ENCODE data around the gene STAT3. TPM values are rescaled to one million over a fixed set of nuclear protein-coding genes. Genes with fewer than 3 reads are reported as not detected.

Gene STAT3
- total and polyA plus RNA-seq, 2 experiments from 2014 or later, result 84.1 to 112 TPM

DNA sequence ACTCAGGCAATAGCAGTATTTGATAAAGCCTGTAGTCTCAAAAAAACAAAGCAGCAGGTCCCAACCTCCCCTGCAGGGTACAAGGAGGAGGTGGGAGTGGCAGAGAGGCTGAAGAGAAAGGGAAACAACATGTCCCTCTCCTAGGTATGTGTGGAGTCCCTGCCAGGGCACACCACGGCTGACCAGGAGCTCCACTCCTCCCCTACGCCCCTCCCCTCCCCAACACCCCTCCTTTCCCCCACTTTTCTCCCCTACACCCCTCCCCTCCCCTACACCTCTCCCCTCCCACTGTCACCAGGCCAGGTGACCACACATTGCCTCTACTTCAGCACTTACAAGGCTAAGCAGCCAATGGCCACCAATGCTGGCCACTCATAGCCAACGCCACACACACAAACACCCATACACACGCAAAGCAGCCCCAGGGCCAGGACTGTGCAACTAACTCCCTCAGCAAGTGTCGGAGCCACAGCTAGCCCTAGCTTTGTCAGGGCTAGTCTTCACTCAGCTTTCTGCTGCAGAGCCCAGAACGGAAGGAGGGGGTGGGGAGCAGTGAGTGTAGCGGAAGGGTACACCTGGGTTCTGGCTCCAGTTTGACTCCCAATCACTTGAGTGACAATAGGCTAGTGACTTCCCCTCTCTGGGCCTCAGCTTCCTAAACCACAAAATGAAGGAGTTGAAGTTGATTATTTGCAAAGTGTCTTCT, 26.6 kb upstream of the STAT3 start:
- in situ Hi-C loops (cut with MboI), result no loop called here
- H3K4me2 ChIP-seq (ENCODE audit: unreplicated experiment), result peak overlapping the region; percentile 58
- no peak overlapping the region for H3K9ac ChIP-seq
- no peaks in the 10 kb centered on the region for H3K27me3 ChIP-seq (replicated peaks; ENCODE audit: insufficient read depth)
- H3K9me3 ChIP-seq (ENCODE audit: low read depth), result no peaks in the 10 kb centered on the region
- H3K79me2 ChIP-seq (ENCODE audit: insufficient read depth), result peaks cover 100% of the 10 kb centered on the region
- H3K27ac ChIP-seq, result peak overlapping the region; percentile 44
- no peaks in the 10 kb centered on the region for H3K9me2 ChIP-seq (ENCODE audit: insufficient read depth)
- TF ChIP-seq EZH2phosphoT487 (IDR thresholded peaks at IDR 0.05; ENCODE audit: insufficient read depth, low read depth) (no peak), EZH2 (IDR thresholded peaks at IDR 0.05; ENCODE audit: insufficient read depth, poor library complexity, severe bottlenecking) (no peak)
- H4K20me1 ChIP-seq (ENCODE audit: insufficient read depth), result peaks cover 66% of the 10 kb centered on the region; the same call in 1 of the 2 replicates
- 76 to 99% methylated on average over 5 to 7 of the region's 7 CpGs for WGBS, 2 experiments (ENCODE audit: low coverage in 1 of 2, low lambda C conversion rate in 2 of 2, missing lambda C conversion rate in 2 of 2)
- no peak overlapping the region for H2AFZ ChIP-seq
- H3K4me3 ChIP-seq, result peak overlapping the region; percentile 33
- H3K4me1 ChIP-seq (ENCODE audit: insufficient read depth), result peaks cover 75% of the 10 kb centered on the region
- H3F3A ChIP-seq (ENCODE audit: insufficient read depth), result peaks cover 71% of the 10 kb centered on the region
- peaks cover 23% of the 10 kb centered on the region for H3K36me3 ChIP-seq (ENCODE audit: low read depth)
- no peak for DNase-seq

- Histone ChIP-seq H2AFZ (no peak overlapping the region), H3K27ac (peak overlapping the region; percentile 44), H3K4me2 (ENCODE audit: unreplicated experiment) (no peak overlapping the region), H3K4me3 (no peak overlapping the region), H3K4me1 (ENCODE audit: insufficient read depth) (peaks cover 75% of the 10 kb centered on the region), H4K20me1 (ENCODE audit: insufficient read depth) (peaks cover 68% of the 10 kb centered on the region; the same call in 1 of the 2 replicates), H3K9me2 (ENCODE audit: insufficient read depth) (no peaks in the 10 kb centered on the region), H3K9ac (peak overlapping the region; percentile 36; the same call in 1 of the 2 replicates), H3K36me3 (ENCODE audit: low read depth) (peaks cover 18% of the 10 kb centered on the region), H3F3A (ENCODE audit: insufficient read depth) (peaks cover 73% of the 10 kb centered on the region), H3K9me3 (ENCODE audit: low read depth) (no peaks in the 10 kb centered on the region), H3K27me3 (replicated peaks; ENCODE audit: insufficient read depth) (no peaks in the 10 kb centered on the region), H3K79me2 (ENCODE audit: insufficient read depth) (peaks cover 99% of the 10 kb centered on the region)
- TF ChIP-seq EZH2 (IDR thresholded peaks at IDR 0.05; ENCODE audit: insufficient read depth, poor library complexity, severe bottlenecking) (no peak), EZH2phosphoT487 (IDR thresholded peaks at IDR 0.05; ENCODE audit: insufficient read depth, low read depth) (no peak)
- in situ Hi-C loops (cut with MboI), result no loop called here
- WGBS, 2 experiments (ENCODE audit: low coverage in 1 of 2, low lambda C conversion rate in 2 of 2, missing lambda C conversion rate in 2 of 2), result 68 to 69% methylated on average over 3 of the region's 3 CpGs
- peak; percentile 56 for DNase-seq
Observed at GRCh38 chr17:42413464-42414040, 25.3 kb upstream of the STAT3 start.

DNA sequence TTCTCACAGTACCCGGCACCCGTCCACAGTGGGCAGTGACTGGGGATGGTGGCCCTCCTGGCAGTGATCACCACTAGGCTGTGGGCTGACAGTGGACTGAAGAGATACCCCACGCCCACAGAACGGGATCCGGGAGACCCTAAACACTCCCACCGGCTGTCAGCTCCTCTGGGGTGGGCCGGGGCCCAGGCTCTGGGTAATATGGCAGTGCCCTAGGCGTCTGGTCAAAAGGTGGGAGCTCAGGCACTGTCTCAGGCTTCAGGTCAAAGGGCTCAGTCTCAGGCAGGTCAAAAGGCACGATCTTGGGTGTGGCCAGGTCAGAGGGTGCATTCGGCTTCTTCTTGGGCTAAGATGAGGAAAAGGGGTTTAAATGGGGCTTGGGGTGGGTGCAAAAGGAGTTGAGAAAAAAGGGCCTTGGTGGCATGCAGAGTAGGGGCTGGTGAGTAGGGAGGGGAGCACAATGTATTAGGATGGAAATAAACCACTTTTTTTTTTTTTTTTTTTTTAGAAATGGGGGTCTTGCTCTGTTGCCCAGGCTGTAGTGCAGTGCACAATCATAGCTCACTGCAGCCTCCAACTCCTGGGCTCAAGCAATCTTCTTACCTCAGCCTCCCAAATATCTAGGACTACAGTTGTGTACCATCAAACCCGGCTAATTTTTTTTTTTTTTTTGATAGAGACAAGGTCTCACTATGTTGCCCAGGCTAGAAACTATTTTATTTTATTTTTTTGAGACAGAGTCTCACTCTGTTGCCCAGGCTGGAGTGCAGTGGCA, 23.9 kb upstream of the STAT3 start:
- Histone ChIP-seq H3K27me3 (replicated peaks; ENCODE audit: insufficient read depth) (no peaks in the 10 kb centered on the region), H3K9me2 (ENCODE audit: insufficient read depth) (no peaks in the 10 kb centered on the region), H3K9me3 (ENCODE audit: low read depth) (no peaks in the 10 kb centered on the region), H2AFZ (no peak overlapping the region), H3F3A (ENCODE audit: insufficient read depth) (peaks cover 72% of the 10 kb centered on the region), H3K4me2 (ENCODE audit: unreplicated experiment) (peak overlapping the region; percentile 38), H3K9ac (peak overlapping the region; percentile 59; the same call in 1 of the 2 replicates), H4K20me1 (ENCODE audit: insufficient read depth) (peaks cover 66% of the 10 kb centered on the region; the same call in 1 of the 2 replicates), H3K27ac (peak overlapping the region; percentile 87), H3K36me3 (ENCODE audit: low read depth) (peaks cover 10% of the 10 kb centered on the region; the same call in 1 of the 2 replicates), H3K4me1 (ENCODE audit: insufficient read depth) (peaks cover 86% of the 10 kb centered on the region), H3K79me2 (ENCODE audit: insufficient read depth) (peaks cover 99% of the 10 kb centered on the region), H3K4me3 (0 out of 2 replicates have a peak overlapping the region, but pooled peaks have one; percentile 3)
- DNase-seq, result no peak
- in situ Hi-C loops (cut with MboI), result no loop called here
- 44 to 45% methylated on average over 11 of the region's 11 CpGs for WGBS, 2 experiments (ENCODE audit: low coverage in 1 of 2, low lambda C conversion rate in 2 of 2, missing lambda C conversion rate in 2 of 2)
- TF ChIP-seq EZH2 (IDR thresholded peaks at IDR 0.05; ENCODE audit: insufficient read depth, poor library complexity, severe bottlenecking) (no peak), EZH2phosphoT487 (IDR thresholded peaks at IDR 0.05; ENCODE audit: insufficient read depth, low read depth) (no peak)

DNA sequence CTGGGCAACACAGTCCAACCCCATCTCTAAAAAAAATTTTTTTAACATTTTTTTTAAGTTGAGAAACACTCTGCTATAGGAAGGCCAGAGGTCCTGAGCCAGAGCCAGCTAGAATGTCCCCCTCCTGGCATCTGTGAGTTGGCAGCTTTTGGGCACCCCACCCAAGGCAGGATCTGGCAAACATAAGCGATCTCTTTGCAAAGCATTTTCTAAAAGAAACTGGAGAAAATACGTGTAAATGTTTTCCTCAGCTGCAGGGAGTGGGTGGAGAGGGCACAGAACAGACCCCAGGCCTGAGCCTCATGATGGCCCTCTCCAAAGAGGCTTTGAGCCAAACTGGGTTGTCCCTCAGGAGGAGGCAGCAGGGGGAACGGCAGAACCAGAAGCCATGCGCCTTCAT, 23.1 kb upstream of the STAT3 start:
- Histone ChIP-seq H2AFZ (no peak overlapping the region), H3K4me1 (ENCODE audit: insufficient read depth) (peaks cover 93% of the 10 kb centered on the region), H4K20me1 (ENCODE audit: insufficient read depth) (peaks cover 66% of the 10 kb centered on the region; the same call in 1 of the 2 replicates), H3K9me3 (ENCODE audit: low read depth) (no peaks in the 10 kb centered on the region), H3F3A (ENCODE audit: insufficient read depth) (peaks cover 77% of the 10 kb centered on the region), H3K27ac (peak overlapping the region; percentile 87), H3K9ac (peak overlapping the region; percentile 59), H3K79me2 (ENCODE audit: insufficient read depth) (peaks cover 99% of the 10 kb centered on the region), H3K9me2 (ENCODE audit: insufficient read depth) (no peaks in the 10 kb centered on the region), H3K4me2 (ENCODE audit: unreplicated experiment) (peak overlapping the region; percentile 38), H3K4me3 (0 out of 2 replicates have a peak overlapping the region, but pooled peaks have one; percentile 3), H3K27me3 (replicated peaks; ENCODE audit: insufficient read depth) (no peaks in the 10 kb centered on the region), H3K36me3 (ENCODE audit: low read depth) (peaks cover 10% of the 10 kb centered on the region; the same call in 1 of the 2 replicates)
- TF ChIP-seq EZH2 (IDR thresholded peaks at IDR 0.05; ENCODE audit: insufficient read depth, poor library complexity, severe bottlenecking) (no peak), EZH2phosphoT487 (IDR thresholded peaks at IDR 0.05; ENCODE audit: insufficient read depth, low read depth) (no peak)
- peak; percentile 53 for DNase-seq
- in situ Hi-C loops (cut with MboI), result no loop called here
- WGBS, 2 experiments (ENCODE audit: low coverage in 1 of 2, low lambda C conversion rate in 2 of 2, missing lambda C conversion rate in 2 of 2), result 8 to 23% methylated on average over 4 of the region's 4 CpGs
